BE2C (cell line): Measurements from ENCODE around the gene PLCG1.

Source experiments
- DNase-seq: peaks from one replicate; pipeline ENCODE4 v3.0.0-alpha.2; 2020
- H3K27me3 ChIP-seq: fragments of 250-450 bp; sonication (Bioruptor Pico); 2 replicates; pipeline ENCODE4 v1.5.1; 2020; ENCODE audit warnings: mild to moderate bottlenecking
- H3K36me3 ChIP-seq: fragments of 250-450 bp; sonication (Bioruptor Pico); 2 replicates; pipeline ENCODE4 v1.5.1; 2020; ENCODE audit warnings: mild to moderate bottlenecking
- H3K4me1 ChIP-seq: fragments of 250-450 bp; sonication (Bioruptor Pico); 2 replicates; pipeline ENCODE4 v1.5.1; 2020
- H3K4me3 ChIP-seq: 2 replicates; pipeline ENCODE4 v1.5.1; 2011; ENCODE audit warnings: low read depth, low read length
- H3K9me3 ChIP-seq: fragments of 250-450 bp; sonication (Bioruptor Pico); 2 replicates; pipeline ENCODE4 v1.5.1; 2020
- TF ChIP-seq, protein P1 (sequence below): IDR thresholded peaks from 2 replicates; pipeline ENCODE4 v1.5.1; 2012; ENCODE audit warnings: mild to moderate bottlenecking, low read depth, low read length

The PLCG1 gene

DNA sequence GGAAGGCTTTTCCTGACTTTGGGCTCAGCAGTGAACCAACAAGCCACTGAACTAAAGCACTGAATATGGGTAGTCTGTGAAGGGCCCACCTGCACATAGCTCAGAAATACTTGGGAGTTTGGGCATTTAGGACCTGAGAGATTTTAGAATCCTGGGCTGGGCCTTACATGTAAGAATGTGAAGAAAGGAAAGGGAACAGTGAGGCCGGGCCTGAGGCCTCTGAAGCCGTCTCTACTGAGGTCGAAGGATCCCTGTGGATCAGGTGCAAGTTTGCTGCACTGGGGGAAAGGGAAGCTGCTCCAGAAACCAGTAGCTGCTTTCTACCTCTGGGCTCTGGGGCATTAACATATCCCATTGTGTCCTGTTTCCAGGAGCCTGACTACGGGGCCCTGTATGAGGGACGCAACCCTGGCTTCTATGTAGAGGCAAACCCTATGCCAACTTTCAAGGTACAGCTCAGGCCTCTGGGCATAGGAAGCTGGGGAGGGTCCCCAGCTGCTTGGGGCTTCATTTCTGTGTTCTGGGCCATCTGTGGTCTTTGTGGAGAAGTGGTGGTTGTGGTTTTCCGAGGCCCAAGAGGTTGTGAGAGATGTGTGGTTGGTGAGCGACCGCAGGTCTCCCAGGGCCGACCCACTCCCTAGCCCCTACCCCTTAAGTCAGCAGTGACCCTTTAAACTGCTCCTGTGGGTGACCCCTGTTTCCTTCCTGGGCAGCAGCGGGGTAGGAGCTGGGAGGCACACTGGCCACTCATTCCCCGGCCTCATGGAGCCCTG, 30.3 kb downstream of the PLCG1 start:
- H3K9me3 ChIP-seq = no peaks in the 10 kb centered on the region
- DNase-seq = no peak
- TF ChIP-seq, protein P1, sequence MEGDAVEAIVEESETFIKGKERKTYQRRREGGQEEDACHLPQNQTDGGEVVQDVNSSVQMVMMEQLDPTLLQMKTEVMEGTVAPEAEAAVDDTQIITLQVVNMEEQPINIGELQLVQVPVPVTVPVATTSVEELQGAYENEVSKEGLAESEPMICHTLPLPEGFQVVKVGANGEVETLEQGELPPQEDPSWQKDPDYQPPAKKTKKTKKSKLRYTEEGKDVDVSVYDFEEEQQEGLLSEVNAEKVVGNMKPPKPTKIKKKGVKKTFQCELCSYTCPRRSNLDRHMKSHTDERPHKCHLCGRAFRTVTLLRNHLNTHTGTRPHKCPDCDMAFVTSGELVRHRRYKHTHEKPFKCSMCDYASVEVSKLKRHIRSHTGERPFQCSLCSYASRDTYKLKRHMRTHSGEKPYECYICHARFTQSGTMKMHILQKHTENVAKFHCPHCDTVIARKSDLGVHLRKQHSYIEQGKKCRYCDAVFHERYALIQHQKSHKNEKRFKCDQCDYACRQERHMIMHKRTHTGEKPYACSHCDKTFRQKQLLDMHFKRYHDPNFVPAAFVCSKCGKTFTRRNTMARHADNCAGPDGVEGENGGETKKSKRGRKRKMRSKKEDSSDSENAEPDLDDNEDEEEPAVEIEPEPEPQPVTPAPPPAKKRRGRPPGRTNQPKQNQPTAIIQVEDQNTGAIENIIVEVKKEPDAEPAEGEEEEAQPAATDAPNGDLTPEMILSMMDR = no peak
- no peak overlapping the region for H3K4me3 ChIP-seq
- H3K36me3 ChIP-seq = peaks cover 72% of the 10 kb centered on the region
- no peaks in the 10 kb centered on the region for H3K27me3 ChIP-seq
- no peaks in the 10 kb centered on the region for H3K4me1 ChIP-seq

DNA sequence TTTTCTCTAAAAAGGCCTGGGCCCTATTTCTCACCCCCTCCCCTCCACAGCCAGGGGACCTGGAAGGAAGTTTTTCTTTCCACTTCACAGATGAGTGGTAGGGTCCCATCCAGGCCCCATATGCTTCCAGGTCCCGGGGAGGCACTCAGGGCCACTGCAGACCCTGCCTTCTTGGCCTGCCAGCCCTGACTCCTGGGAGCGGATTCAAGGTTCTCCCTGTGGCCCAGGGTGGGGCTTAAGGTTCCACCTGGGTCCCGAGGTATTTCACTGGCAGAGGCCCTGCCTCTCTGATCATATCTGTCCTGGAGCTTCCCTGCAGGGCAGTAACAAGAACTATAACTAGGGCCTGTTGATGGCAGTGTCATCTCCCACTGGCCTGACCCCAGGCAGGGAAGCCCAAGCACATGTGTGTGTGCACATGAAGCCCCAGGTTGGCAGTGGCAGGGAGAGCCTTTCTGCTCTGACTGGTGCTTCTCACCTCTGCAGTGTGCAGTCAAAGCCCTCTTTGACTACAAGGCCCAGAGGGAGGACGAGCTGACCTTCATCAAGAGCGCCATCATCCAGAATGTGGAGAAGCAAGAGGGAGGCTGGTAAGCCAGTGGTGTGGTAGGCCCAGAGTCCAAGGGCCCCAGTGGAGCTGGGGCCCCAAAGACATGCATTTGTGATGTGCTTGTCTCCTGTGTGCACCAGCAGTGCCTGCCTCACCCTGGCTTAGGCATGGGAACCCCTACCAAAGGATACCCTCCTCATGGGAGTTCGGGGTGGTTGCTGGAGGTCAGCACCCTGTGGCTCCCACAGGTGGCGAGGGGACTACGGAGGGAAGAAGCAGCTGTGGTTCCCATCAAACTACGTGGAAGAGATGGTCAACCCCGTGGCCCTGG, 31.2 kb downstream of the PLCG1 start:
- Histone ChIP-seq H3K9me3 (no peaks in the 10 kb centered on the region), H3K36me3 (peaks cover 70% of the 10 kb centered on the region)
- DNase-seq = peak; percentile 6

DNA sequence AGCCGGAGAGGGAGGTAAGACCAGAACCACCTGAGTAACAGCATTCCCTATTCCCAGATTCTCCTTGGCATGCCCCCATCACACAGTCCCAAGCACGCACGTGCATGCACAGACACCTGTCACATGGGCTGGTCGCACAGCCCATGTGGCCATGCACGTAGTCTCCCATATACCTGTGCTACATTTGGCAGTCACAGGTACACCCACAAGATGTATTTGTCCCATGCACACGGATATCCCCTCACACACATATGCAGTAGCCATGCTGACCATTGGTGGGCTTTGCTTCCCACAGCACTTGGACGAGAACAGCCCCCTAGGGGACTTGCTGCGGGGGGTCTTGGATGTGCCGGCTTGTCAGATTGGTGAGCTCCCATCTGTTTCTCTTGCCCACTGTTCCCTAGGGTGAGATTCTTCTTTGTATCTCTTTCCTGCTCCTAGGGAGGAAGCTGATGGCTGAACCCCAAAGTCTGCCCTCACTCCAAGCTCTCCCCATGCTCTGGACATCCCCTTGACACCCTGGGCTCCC, 31.9 kb downstream of the PLCG1 start:
- Histone ChIP-seq H3K9me3 (no peaks in the 10 kb centered on the region), H3K27me3 (no peaks in the 10 kb centered on the region), H3K4me1 (no peaks in the 10 kb centered on the region), H3K4me3 (no peak overlapping the region), H3K36me3 (peaks cover 70% of the 10 kb centered on the region)
- TF ChIP-seq, protein P1 = no peak
- DNase-seq = peak; percentile 2

More for the DNA sequence above, 31.2 kb downstream of the PLCG1 start:
- TF ChIP-seq, protein P1 = no peak
- Histone ChIP-seq H3K4me3 (no peak overlapping the region), H3K4me1 (no peaks in the 10 kb centered on the region), H3K27me3 (no peaks in the 10 kb centered on the region)

DNA sequence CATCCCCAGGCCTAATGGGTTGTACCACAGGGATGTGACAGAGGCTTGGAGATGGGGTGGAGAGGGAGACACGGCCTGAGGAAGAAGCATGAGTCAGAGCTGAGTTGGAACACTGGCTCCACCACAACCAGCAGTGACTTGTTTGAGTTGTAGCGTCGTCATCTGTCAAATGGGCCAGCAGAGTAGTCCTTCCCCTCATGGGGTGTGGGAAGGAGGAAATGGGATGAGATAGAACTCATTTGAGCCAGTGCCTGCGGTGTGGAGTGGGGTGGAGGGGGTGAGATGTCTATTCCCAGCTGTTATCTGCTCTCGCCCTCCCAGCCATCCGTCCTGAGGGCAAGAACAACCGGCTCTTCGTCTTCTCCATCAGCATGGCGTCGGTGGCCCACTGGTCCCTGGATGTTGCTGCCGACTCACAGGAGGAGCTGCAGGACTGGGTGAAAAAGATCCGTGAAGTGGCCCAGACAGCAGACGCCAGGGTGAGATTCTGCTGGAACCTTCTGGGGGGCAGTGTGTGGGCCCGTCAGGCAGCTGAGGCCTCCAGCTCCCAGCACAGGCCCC, 32.5 kb downstream of the PLCG1 start:
- no peaks in the 10 kb centered on the region for H3K4me1 ChIP-seq
- H3K9me3 ChIP-seq = no peaks in the 10 kb centered on the region
- H3K36me3 ChIP-seq = peaks cover 70% of the 10 kb centered on the region
- no peak for DNase-seq
- H3K27me3 ChIP-seq = no peaks in the 10 kb centered on the region
- no peak overlapping the region for H3K4me3 ChIP-seq
- TF ChIP-seq, protein P1 = no peak

DNA sequence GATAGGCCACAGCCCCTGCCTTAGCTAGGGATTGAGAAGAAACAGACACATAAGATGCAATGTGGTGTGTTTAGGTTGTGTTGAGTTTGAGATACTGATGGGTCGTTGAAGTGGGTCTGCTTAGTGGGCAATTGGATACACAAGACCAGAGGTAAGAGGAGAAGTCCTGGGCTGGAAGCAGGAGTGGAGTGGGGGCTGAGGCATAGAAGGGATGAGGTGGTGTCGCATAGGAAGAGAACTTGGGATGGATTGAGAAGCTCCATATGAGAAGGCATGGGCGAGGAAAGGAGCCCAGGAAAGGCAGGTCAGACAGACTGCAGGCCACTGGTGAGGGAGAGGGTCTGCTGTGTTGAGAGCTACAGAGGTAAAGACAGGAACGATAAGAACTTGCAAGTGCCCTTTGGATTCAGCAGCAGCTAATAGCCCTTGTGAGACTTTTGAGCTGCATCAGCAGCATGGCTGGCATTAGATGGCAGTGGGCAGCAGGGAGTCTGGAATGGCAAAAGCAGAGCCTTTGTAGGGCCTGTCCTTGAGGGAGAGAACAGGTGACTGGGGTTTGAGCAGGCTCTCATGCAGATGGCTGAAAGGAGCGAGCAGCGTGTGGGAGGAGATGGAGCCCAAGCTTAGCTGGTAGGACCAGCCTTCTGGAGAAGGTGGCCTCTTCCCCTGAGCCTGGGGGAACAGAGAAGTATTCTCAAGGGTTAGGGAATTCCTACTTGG, 33.2 kb downstream of the PLCG1 start:
- no peak overlapping the region for H3K4me3 ChIP-seq
- H3K9me3 ChIP-seq = no peaks in the 10 kb centered on the region
- TF ChIP-seq, protein P1 = no peak
- H3K36me3 ChIP-seq = peaks cover 65% of the 10 kb centered on the region
- DNase-seq = no peak
- H3K27me3 ChIP-seq = no peaks in the 10 kb centered on the region
- no peaks in the 10 kb centered on the region for H3K4me1 ChIP-seq
